NK-92 treated with Interleukin-12 subunit alpha and Interleukin-12 subunit beta, amount 100 ng/mL, for 24 hours (cell line): Measurements from ENCODE around the gene SUSD2.
A peak's percentile ranks its signal among the peaks of the same experiment; 100 is the strongest.
"Not testable (repeated sequence)": the region's sequence is repeated elsewhere in the genome, so short reads cannot be mapped to it uniquely, and the experiment has no call there.

Source experiments
- DNase-seq: peaks from one replicate; lab custom pipeline; 2025; lab: John Stamatoyannopoulos, UW

SUSD2 gene

DNA sequence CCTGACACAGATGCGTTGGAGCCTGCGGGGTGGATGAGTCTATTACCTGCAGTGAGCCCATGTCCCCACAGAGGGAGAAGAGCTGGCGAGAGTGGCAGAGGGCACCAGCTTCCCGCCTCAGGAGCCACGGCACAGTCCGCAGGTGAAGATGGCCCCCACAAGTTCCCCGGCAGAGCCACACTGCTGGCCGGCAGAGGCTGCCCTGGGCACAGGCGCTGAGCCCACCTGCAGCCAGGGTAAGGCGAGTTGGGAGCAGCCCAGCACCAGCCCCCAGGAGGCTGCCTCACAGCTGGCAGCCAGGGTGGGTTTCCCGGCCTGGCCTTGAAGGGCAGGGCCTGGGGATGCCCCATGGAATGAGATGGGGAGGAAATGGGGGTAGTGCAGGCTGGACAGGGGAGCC lies 5.2 kb upstream of the SUSD2 start:
- DNase-seq = no peak

DNA sequence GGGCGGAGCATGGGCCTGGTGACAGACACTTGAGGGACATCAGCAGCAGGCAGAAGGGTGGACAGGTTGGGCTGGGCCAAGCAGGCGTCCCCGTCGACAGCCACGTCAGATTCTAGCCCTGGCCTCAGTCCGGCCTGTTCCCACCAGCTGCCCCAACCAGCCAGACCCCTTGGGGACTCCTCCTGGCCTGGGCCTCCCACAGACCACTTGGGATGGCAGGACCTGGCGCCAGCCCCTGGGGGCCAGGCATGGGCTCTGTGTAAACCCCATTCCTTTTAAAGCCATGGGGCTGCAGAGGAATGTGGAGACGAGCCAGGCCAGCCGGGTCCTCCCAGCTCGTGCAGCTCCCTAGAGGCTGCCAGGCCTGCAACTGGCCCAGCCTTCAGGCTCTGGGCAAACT lies 4.7 kb upstream of the SUSD2 start:
- DNase-seq = no peak

GRCh38 chr22:24177045-24177444 lies 4.2 kb upstream of the SUSD2 start:
- no peak for DNase-seq

DNA sequence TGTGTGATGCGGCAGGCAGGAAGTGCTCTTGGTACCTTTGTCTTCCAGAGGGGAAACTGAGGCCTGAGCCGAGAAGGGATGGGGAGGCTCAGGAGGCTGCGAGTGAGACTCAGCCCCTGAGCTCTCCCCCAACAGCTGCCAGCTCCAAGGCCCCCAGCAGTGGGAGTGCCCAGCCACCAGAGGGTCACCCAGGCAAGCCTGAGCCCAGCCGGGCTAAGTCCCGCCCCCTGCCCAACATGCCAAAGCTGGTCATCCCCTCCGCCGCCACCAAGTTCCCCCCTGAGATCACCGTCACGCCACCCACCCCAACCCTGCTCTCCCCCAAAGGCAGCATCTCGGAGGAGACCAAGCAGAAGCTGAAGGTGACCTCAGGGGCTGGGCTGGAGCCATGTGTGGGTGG lies 3.8 kb upstream of the SUSD2 start:
- DNase-seq = no peak

- no peak for DNase-seq
Observed at GRCh38 chr22:24178021-24178431, 3.3 kb upstream of the SUSD2 start.

DNA sequence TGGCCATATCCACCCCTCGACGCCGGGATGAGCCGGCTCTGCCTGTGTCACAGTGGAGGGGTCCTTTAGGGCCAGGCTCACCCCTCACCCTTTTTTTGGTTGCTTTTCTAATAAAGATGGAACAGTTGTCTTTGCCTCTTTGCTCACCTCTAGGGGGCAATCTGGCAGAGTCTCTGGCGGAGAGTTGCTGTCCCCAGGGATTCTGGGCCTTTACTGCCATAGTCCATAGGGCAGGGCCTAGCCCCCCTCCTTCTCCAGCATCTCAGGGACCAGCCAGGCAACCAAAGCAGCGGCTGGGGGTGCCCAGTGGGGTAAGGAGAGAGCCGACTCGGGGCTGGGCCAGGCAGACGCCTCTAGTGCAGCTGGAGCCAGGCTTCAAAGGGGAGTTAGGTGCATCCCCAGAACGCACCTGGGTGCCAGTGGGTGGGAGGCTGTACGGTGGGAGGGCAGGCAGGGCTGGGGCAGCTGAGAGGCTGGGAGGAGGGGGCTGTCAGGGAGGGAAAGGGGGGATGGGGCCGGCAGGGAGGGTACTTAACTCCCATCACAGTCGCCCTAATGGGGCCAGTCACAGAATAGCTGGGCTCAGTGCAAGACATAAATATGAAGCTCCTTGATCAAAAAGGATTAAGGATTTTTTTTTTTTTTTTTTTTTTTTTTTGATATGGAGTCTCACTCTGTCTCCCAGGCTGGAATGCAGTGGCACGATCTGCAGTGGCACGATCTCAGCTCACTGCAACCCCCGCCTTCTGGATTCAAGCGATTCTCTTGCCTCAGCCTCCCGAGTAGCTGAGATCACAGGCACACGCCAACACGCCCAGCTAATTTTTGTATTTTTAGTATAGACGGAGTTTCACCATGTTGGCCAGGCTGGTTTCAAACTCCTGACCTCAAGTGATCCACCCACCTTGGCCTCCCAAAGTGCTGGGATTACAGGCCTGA lies 2.5 kb upstream of the SUSD2 start:
- no peak for DNase-seq

DNA sequence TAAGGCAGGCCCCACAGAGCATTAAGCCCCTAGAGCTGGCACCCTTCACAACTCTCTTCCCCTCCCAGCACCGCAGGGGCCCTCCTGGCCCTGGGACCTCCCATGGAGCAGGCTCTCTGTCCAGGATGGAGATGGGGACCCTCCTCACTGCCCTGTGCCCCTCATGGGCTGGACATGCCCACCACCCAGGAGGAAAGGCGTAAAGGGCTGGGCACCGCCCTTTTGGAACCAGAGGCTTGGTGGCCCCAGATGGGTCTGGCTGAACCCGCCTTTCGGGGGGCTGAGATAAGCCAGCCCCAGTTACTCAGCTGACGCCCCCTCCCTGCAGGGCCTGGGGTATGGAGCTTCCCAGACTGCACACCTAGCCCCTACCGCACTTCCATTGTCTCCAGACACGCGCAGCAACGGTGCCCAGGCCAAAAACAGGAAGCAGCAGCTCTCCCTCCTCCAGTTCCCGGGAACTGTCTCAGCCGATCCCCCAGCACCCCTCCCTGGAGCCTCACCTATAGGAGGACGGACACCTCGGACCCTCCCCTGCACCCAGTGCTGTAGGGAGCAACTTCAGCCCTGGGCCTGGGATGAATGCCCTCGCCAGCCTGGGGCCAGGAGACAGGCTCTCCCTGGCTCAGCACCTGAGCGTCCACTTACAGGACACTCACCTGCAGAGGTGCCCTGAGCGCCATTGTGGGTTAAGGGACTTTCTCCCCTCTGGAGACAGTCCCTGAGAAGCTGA lies 1.6 kb upstream of the SUSD2 start:
- no peak for DNase-seq

DNA sequence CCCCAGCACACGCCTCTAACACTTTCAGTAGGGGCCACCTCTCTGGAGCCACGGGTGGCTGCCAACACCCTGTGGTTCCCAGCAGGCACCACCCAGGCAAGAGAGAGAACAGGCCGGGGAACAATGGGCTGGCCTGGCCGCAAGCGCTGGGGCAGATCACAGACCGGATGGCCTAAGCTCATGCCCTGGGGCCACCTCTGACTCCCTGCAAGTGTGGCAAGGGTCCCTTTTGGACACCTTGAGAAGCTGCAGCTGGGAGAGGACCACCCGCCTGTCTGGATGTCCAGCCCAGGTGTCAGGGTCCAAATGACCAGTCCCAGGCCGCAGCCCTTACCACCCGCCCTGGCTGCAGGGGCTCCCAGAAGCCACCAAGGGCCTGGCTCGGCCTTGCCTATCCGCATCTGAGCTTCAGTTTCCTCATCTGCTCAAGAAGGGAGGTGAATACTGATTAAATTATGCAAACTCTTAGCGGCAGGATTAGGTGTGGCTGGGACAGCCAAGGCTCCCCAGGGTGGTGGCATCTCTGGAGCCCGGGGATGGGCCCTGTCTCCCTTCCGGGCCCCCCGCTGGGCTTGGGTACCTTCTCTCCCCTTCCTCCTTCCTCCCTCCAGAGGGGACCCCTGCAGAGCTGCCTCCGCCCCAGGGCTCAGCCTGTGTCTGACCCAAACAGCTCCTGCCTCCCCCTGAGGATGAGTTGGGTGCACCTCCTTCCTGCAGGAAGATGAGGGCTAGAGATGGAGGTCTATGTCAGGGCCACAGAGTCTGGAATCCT lies 785 bp upstream of the SUSD2 start:
- no peak for DNase-seq

DNA sequence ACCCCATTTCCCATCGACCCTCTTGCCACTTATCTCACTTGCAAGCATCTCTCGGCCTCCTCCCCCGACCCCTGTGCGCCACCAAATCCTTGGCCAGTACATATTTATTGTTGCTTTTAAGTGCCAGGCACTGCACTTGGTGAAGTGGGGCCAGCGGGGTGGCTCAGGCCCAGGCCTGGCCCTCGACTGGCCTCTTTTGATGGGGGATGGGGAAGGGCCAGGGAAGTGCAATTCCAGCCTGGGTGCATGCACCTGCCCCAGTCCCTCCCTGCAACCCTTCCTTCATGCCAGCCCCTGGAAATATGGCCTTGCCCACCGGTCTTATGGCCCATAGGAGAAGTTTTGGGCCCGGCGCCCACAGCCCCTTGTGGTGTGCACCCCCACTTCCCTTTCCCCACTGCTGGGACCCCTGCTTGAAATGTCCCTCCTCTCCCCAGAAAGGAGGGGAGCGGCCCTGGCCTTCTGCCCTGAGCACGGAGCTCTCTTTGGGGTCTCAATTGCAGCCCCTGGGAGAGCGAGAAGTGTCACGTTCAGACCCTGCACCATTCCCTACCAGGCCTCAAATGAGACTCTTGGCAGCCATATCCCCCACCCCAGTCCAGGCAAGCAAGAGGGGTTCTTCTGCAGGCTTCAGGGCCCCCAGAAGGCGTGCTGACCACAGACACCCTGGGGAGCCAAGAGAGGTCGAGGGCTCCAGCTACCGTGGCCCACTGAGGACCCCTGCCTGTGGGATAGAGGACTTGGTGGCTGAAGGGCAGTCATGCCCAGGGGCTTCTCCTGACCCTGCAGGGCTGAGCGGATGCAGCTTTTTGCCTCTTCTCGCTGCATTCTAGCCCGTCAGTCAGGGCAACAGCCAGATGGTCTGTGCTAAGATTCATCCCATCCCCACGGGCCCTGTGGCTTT lies 961 bp downstream of the SUSD2 start:
- peak; percentile 11 for DNase-seq

GRCh38 chr22:24182900-24183246 lies 1.6 kb downstream of the SUSD2 start:
- not testable (repeated sequence) for DNase-seq

DNA sequence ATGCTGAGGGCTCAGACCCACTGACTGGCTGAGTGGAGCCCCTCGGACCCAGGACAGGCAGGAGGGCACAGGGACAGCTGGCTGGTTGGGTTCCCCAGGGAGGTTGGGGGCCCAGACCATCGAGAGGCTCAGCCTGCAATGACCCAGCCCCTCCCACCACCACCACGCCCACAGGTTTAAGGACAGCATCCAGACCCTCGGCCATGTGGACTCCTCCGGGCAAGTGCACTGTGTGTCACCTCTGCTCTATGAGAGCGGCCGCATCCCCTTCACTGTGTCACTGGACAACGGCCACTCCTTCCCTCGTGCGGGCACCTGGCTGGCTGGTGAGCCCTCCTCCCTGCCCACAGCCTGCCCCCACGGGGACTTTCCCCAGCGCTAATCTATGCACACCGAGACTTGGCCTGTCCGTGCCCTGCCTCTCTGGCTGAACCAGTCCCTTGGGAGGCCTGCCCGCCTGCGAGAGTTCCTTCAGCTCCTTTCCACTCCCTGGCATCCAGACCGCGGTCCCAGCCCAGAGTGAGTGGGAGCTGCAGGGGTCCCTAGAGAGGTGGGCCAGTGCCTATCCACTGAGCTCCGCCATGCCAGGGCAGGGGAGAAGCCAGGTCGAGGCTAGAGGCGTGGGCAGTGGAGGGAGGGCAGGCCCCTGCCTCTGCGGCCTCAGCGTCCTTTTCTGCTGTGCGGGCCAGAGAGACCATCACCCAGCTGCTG lies 2.2 kb downstream of the SUSD2 start:
- DNase-seq = no peak

- DNase-seq = no peak
Observed at GRCh38 chr22:24184057-24184798, 2.9 kb downstream of the SUSD2 start.

DNA sequence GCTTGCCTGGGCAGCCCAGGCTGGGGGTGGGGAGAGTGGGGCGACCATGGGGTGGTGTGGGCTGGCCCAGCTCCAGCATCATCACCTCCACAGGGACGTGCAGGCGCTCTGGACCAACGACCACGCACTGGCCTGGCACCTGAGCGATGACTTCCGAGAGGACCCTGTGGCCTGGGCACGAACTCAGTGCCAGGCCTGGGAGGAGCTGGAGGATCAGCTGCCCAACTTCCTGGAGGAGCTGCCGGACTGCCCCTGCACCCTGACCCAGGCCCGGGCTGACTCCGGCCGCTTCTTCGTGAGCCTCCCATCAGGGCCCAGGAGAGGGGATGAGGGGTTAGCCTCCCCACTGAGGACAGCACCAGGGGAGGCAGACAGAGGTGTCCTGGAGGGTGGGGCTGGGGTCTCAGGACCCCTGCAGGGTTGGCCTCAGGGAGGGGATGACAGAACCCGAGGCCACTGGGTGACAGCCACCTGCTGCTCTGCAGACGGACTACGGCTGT lies 3.8 kb downstream of the SUSD2 start:
- no peak for DNase-seq

DNA sequence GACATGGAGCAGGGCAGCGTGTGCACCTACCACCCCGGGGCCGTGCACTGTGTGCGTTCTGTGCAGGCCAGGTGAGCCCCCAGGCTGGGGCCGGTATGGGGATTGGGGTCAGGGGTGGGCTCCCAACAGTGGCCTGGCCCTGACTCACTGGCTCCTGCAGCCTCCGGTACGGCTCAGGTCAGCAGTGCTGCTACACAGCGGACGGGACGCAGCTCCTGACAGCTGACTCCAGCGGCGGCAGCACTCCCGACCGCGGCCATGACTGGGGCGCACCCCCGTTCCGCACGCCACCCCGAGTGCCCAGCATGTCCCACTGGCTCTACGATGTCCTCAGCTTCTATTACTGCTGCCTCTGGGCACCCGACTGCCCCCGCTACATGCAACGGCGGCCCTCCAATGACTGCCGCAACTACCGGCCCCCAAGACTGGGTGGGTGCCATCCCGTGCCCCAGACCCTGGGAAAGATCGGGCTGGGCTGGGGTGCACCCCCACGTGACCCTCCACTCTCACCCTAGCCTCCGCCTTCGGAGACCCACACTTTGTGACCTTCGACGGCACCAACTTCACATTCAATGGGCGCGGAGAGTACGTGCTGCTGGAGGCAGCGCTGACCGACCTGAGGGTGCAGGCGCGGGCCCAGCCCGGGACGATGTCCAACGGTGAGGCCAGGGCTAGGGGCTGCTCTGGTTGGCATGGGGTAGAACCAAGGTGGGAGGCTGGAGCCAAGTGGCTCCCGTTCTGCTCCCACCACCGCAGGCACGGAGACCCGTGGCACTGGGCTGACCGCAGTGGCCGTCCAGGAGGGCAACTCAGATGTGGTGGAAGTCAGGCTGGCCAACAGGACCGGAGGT lies 4.4 kb downstream of the SUSD2 start:
- DNase-seq = no peak

- DNase-seq = no peak
Observed at GRCh38 chr22:24186352-24186740, 5.1 kb downstream of the SUSD2 start.

- no peak for DNase-seq
Observed at GRCh38 chr22:24186892-24187670, 5.8 kb downstream of the SUSD2 start.

- DNase-seq = no peak
Observed at GRCh38 chr22:24187731-24188644, 6.7 kb downstream of the SUSD2 start.
